OCI-LY3 (cell line): ENCODE measurements around the gene IPO9.
A peak's percentile ranks its signal among the peaks of the same experiment; 100 is the strongest.

Experiments
- H2AFZ ChIP-seq: fragments of 200-600, 300-600 bp; shearing (Covaris generic); 2 replicates; pipeline ENCODE4 v1.6.0; 2014; ENCODE audit warnings: antibody characterized with exemption, low read depth, low read length
- H3K27ac ChIP-seq: fragments of 200-600, 300-600 bp; sonication (generic); 2 replicates; pipeline ENCODE4 v1.5.1; 2014; ENCODE audit warnings: mild to moderate bottlenecking, low read length, moderate library complexity, mixed read lengths
- H3K27me3 ChIP-seq: fragments of 200-600, 300-600 bp; sonication (generic); 2 replicates; pipeline ENCODE4 v1.6.1; 2014; ENCODE audit warnings: low read depth, low read length, mixed read lengths
- H3K36me3 ChIP-seq: fragments of 200-600, 300-600 bp; sonication (generic); replicated peaks from 2 replicates; pipeline ENCODE3; 2014; ENCODE audit warnings: low read depth, low read length, mixed read lengths
- H3K4me1 ChIP-seq: fragments of 300-600, 200-600 bp; sonication (generic); 2 replicates; pipeline ENCODE4 v1.6.1; 2014; ENCODE audit warnings: low read length, mixed read lengths
- H3K4me2 ChIP-seq: fragments of 200-600, 300-600 bp; sonication (generic); 2 replicates; pipeline ENCODE4 v1.6.1; 2014; ENCODE audit warnings: low read length, mixed read lengths
- H3K4me3 ChIP-seq: fragments of 300-600, 200-600 bp; sonication (generic); 2 replicates; pipeline ENCODE4 v1.5.1; 2014; ENCODE audit warnings: antibody characterized with exemption, mild to moderate bottlenecking, low read length, moderate library complexity
- H3K79me2 ChIP-seq: fragments of 300-600, 200-600 bp; shearing (Covaris generic); 2 replicates; pipeline ENCODE4 v1.6.1; 2014; ENCODE audit warnings: mild to moderate bottlenecking, low read length, mixed read lengths
- H3K9ac ChIP-seq: fragments of 300-600, 200-600 bp; shearing (Covaris generic); 2 replicates; pipeline ENCODE4 v1.6.0; 2014; ENCODE audit warnings: mild to moderate bottlenecking, low read length, moderate library complexity
- H3K9me3 ChIP-seq: fragments of 200-600, 300-600 bp; shearing (Covaris generic); 2 replicates; pipeline ENCODE4 v1.6.1; 2014; ENCODE audit warnings: low read length, mixed read lengths; ENCODE audit not compliant: insufficient read depth
- H4K20me1 ChIP-seq: fragments of 200-600, 300-600 bp; sonication (generic); 2 replicates; pipeline ENCODE4 v1.6.1; 2016; ENCODE audit warnings: low read length, mixed read lengths; ENCODE audit not compliant: insufficient read depth
- CTCF ChIP-seq: fragments of 200-600, 300-600 bp; sonication (generic); IDR thresholded peaks from 2 replicates; pipeline ENCODE4 v1.5.1; 2014; ENCODE audit warnings: antibody characterized with exemption, low read length, low read depth
- EZH2phosphoT487 ChIP-seq: fragments of 200-600 bp; shearing (Covaris generic); IDR thresholded peaks from 2 replicates; pipeline ENCODE4 v1.6.1; 2018; ENCODE audit warnings: antibody characterized with exemption, mixed run types, low read depth

IPO9 gene

GRCh38 chr1:201918343-201918742, 89.4 kb downstream of the IPO9 start:
- H3K9me3 ChIP-seq = no peaks in the 10 kb centered on the region
- H3K27me3 ChIP-seq = peaks cover 11% of the 10 kb centered on the region; the same call in 1 of the 2 replicates
- peaks cover 10% of the 10 kb centered on the region; the same call in 1 of the 2 replicates for H3K4me1 ChIP-seq
- H4K20me1 ChIP-seq = no peaks in the 10 kb centered on the region
- H3K79me2 ChIP-seq = no peaks in the 10 kb centered on the region
- H3K4me3 ChIP-seq = no peak overlapping the region
- no peak for TF ChIP-seq CTCF
- TF ChIP-seq EZH2phosphoT487 = no peak
- H3K4me2 ChIP-seq = no peak overlapping the region
- no peak overlapping the region for H2AFZ ChIP-seq
- no peak overlapping the region for H3K9ac ChIP-seq
- no peak overlapping the region for H3K27ac ChIP-seq
- H3K36me3 ChIP-seq = no peaks in the 10 kb centered on the region

- Histone ChIP-seq H3K9ac (no peak overlapping the region), H4K20me1 (no peaks in the 10 kb centered on the region), H3K27me3 (peaks cover 7% of the 10 kb centered on the region; the same call in 1 of the 2 replicates), H3K27ac (no peak overlapping the region), H3K4me1 (peaks cover 4% of the 10 kb centered on the region; the same call in 1 of the 2 replicates), H3K36me3 (no peaks in the 10 kb centered on the region), H3K9me3 (no peaks in the 10 kb centered on the region), H2AFZ (0 out of 2 replicates have a peak overlapping the region, but pooled peaks have one; percentile 31), H3K4me3 (no peak overlapping the region), H3K4me2 (no peak overlapping the region), H3K79me2 (no peaks in the 10 kb centered on the region)
- TF ChIP-seq EZH2phosphoT487 (no peak), CTCF (no peak)
These were observed 93.1 kb downstream of the IPO9 start for GRCh38 chr1:201921952-201922558.

GRCh38 chr1:201925301-201925567, 96.3 kb downstream of the IPO9 start:
- H3K27ac ChIP-seq = no peak overlapping the region
- no peak overlapping the region for H3K4me3 ChIP-seq
- H3K27me3 ChIP-seq = peaks cover 11% of the 10 kb centered on the region
- H3K79me2 ChIP-seq = no peaks in the 10 kb centered on the region
- H3K36me3 ChIP-seq = no peaks in the 10 kb centered on the region
- H3K4me1 ChIP-seq = peaks cover 4% of the 10 kb centered on the region; the same call in 1 of the 2 replicates
- H4K20me1 ChIP-seq = no peaks in the 10 kb centered on the region
- H3K9ac ChIP-seq = no peak overlapping the region
- H3K4me2 ChIP-seq = no peak overlapping the region
- no peak overlapping the region for H2AFZ ChIP-seq
- no peaks in the 10 kb centered on the region for H3K9me3 ChIP-seq
- no peak for TF ChIP-seq CTCF
- TF ChIP-seq EZH2phosphoT487 = no peak

GRCh38 chr1:201925981-201926645, 97.2 kb downstream of the IPO9 start:
- H3K27me3 ChIP-seq = peaks cover 20% of the 10 kb centered on the region
- no peak overlapping the region for H3K4me2 ChIP-seq
- H4K20me1 ChIP-seq = no peaks in the 10 kb centered on the region
- H3K4me1 ChIP-seq = peaks cover 4% of the 10 kb centered on the region; the same call in 1 of the 2 replicates
- no peaks in the 10 kb centered on the region for H3K36me3 ChIP-seq
- H3K9me3 ChIP-seq = no peaks in the 10 kb centered on the region
- H3K79me2 ChIP-seq = no peaks in the 10 kb centered on the region
- no peak overlapping the region for H3K9ac ChIP-seq
- no peak overlapping the region for H3K4me3 ChIP-seq
- no peak overlapping the region for H3K27ac ChIP-seq
- TF ChIP-seq EZH2phosphoT487 (no peak), CTCF (no peak)
- no peak overlapping the region for H2AFZ ChIP-seq
